Measurements from ENCODE around the gene CLEC4M.

The CLEC4M gene

GRCh38 chr19:7730286-7731217 is 32.5 kb upstream of the CLEC4M start:
- no peak overlapping the region for H3K9ac ChIP-seq (ENCODE audit: low read length)
- no peak overlapping the region for H2AFZ ChIP-seq (ENCODE audit: low read length)
- H3K27me3 ChIP-seq (ENCODE audit: insufficient read depth, low read length): peaks cover 3% of the 10 kb centered on the region; the same call in 1 of the 2 replicates
- no peaks in the 10 kb centered on the region for H3K4me1 ChIP-seq (ENCODE audit: insufficient read depth, low read length, severe bottlenecking)
- H3K27ac ChIP-seq (ENCODE audit: low read depth, low read length, poor library complexity, severe bottlenecking): no peak overlapping the region
- TF ChIP-seq EZH2 (IDR thresholded peaks at IDR 0.05; ENCODE audit: borderline replicate concordance, low read length) (no peak), CTCF (IDR thresholded peaks at IDR 0.05; ENCODE audit: low read length) (no peak)
- no peaks in the 10 kb centered on the region for H3K9me3 ChIP-seq (ENCODE audit: low read length)
- H3K4me3 ChIP-seq (ENCODE audit: low read depth, low read length, poor library complexity, severe bottlenecking): no peak overlapping the region
- H3K79me2 ChIP-seq (ENCODE audit: insufficient read depth, low read length): no peaks in the 10 kb centered on the region
- no peaks in the 10 kb centered on the region for H3K9me2 ChIP-seq (ENCODE audit: low read depth, low read length)
- H3K4me2 ChIP-seq (ENCODE audit: low read length): no peak overlapping the region
- no peaks in the 10 kb centered on the region for H3F3A ChIP-seq (ENCODE audit: insufficient read depth, low read length)
- no peaks in the 10 kb centered on the region for H3K36me3 ChIP-seq (ENCODE audit: insufficient read depth, low read length)
- no peaks in the 10 kb centered on the region for H4K20me1 ChIP-seq (ENCODE audit: insufficient read depth, low read length)

DNA sequence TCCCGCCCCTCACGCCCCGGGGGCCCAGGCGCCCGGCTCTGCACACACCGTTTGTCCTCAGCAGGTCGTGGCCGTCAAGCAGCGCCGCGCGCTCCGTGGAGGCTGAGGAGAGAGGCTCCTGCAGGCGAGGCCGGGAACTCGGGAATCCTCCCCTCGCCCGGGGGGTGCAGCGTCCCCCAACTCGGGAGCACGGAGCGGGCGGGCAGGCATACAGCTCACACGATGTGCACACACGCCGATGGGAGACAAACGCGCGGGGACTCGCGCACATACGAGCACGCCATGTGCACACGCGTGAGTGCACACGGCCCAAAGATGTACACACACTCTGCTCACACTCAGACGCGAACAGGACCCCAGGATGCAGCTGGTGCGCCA is 31.8 kb upstream of the CLEC4M start:
- H3K36me3 ChIP-seq (ENCODE audit: insufficient read depth, low read length): no peaks in the 10 kb centered on the region
- H3K4me2 ChIP-seq (ENCODE audit: low read length): no peak overlapping the region
- H3K79me2 ChIP-seq (ENCODE audit: insufficient read depth, low read length): no peaks in the 10 kb centered on the region
- no peaks in the 10 kb centered on the region for H3F3A ChIP-seq (ENCODE audit: insufficient read depth, low read length)
- H4K20me1 ChIP-seq (ENCODE audit: insufficient read depth, low read length): no peaks in the 10 kb centered on the region
- H3K4me3 ChIP-seq (ENCODE audit: low read depth, low read length, poor library complexity, severe bottlenecking): no peak overlapping the region
- H3K9me3 ChIP-seq (ENCODE audit: low read length): no peaks in the 10 kb centered on the region
- no peak overlapping the region for H3K27ac ChIP-seq (ENCODE audit: low read depth, low read length, poor library complexity, severe bottlenecking)
- peaks cover 3% of the 10 kb centered on the region; the same call in 1 of the 2 replicates for H3K27me3 ChIP-seq (ENCODE audit: insufficient read depth, low read length)
- no peaks in the 10 kb centered on the region for H3K9me2 ChIP-seq (ENCODE audit: low read depth, low read length)
- no peak overlapping the region for H2AFZ ChIP-seq (ENCODE audit: low read length)
- H3K9ac ChIP-seq (ENCODE audit: low read length): no peak overlapping the region
- H3K4me1 ChIP-seq (ENCODE audit: insufficient read depth, low read length, severe bottlenecking): no peaks in the 10 kb centered on the region
- TF ChIP-seq CTCF (IDR thresholded peaks at IDR 0.05; ENCODE audit: low read length) (no peak), EZH2 (IDR thresholded peaks at IDR 0.05; ENCODE audit: borderline replicate concordance, low read length) (no peak)

DNA sequence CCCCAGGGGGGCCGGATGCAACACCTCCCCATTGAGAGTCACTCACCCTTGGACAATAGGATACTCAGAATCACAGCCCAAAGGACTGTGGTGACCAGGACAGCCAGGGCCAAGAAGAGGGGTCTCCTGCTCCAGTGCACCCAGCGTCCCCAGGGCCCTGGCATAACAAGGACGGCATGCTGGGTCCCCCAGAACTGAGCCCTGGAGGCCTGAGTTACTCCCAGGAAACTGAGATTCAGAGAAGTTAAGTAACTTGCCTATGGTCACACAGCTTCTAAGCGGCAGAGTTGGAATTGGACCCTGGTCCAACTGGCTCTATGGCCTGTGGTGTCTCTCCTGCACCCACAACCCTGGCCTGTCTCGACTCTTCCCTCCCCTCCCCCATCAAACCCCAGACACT is 31.4 kb upstream of the CLEC4M start:
- H3K9me2 ChIP-seq (ENCODE audit: low read depth, low read length): no peaks in the 10 kb centered on the region
- no peak overlapping the region for H3K4me2 ChIP-seq (ENCODE audit: low read length)
- H4K20me1 ChIP-seq (ENCODE audit: insufficient read depth, low read length): no peaks in the 10 kb centered on the region
- H3K27ac ChIP-seq (ENCODE audit: low read depth, low read length, poor library complexity, severe bottlenecking): no peak overlapping the region
- no peaks in the 10 kb centered on the region for H3K36me3 ChIP-seq (ENCODE audit: insufficient read depth, low read length)
- no peaks in the 10 kb centered on the region for H3K4me1 ChIP-seq (ENCODE audit: insufficient read depth, low read length, severe bottlenecking)
- H3K9me3 ChIP-seq (ENCODE audit: low read length): no peaks in the 10 kb centered on the region
- H3K79me2 ChIP-seq (ENCODE audit: insufficient read depth, low read length): no peaks in the 10 kb centered on the region
- no peak overlapping the region for H3K9ac ChIP-seq (ENCODE audit: low read length)
- no peaks in the 10 kb centered on the region for H3F3A ChIP-seq (ENCODE audit: insufficient read depth, low read length)
- H3K4me3 ChIP-seq (ENCODE audit: low read depth, low read length, poor library complexity, severe bottlenecking): no peak overlapping the region
- TF ChIP-seq EZH2 (IDR thresholded peaks at IDR 0.05; ENCODE audit: borderline replicate concordance, low read length) (no peak), CTCF (IDR thresholded peaks at IDR 0.05; ENCODE audit: low read length) (no peak)
- H3K27me3 ChIP-seq (ENCODE audit: insufficient read depth, low read length): peaks cover 3% of the 10 kb centered on the region; the same call in 1 of the 2 replicates
- H2AFZ ChIP-seq (ENCODE audit: low read length): no peak overlapping the region
